PC-9 (cell line): ENCODE results near the gene MAML3. TPM values are rescaled to one million over a fixed set of nuclear protein-coding genes. Genes with fewer than 3 reads are reported as not detected.

Experiments used
- BruUV-seq: library from RNA; stranded (reverse); fragments of 400-500 nt; replicated peaks from 2 replicates; lab custom pipeline; 2021; lab: Mats Ljungman, UMichigan
- CTCF ChIA-PET: fragments of 300-600 bp; sonication (Branson Sonifier 250); formaldehyde crosslinking; loops from one replicate; lab custom pipeline; 2022; ENCODE audit warnings: antibody characterized with exemption; lab: Charles Lee
- POLR2A ChIA-PET: fragments of 300-600 bp; sonication (Branson Sonifier 250); formaldehyde crosslinking; loops from one replicate; lab custom pipeline; 2022; ENCODE audit warnings: antibody characterized with exemption; ENCODE audit not compliant: unreplicated experiment; lab: Charles Lee
- DNase-seq, 2 experiments: peaks; one replicate each; pipeline versions ENCODE4 v3.0.0 to v3.0.0-alpha.2; 2015 to 2022; ENCODE audit warnings: mixed read lengths in 1 of 2
- H2AFZ ChIP-seq: fragments of 200-600 bp; sonication (generic); 2 replicates; pipeline ENCODE4 v1.8.1; 2017; ENCODE audit warnings: antibody characterized with exemption
- H3F3A ChIP-seq: fragments of 200-600 bp; sonication (generic); 2 replicates; pipeline ENCODE4 v1.8.1; 2017; ENCODE audit warnings: antibody characterized with exemption, mild to moderate bottlenecking, low read depth; ENCODE audit not compliant: insufficient read depth
- H3K27ac ChIP-seq: fragments of 200-600 bp; sonication (generic); 2 replicates; pipeline ENCODE4 v1.6.1; 2016; ENCODE audit warnings: mixed run types
- H3K27me3 ChIP-seq: fragments of 200-600 bp; sonication (generic); 2 replicates; pipeline ENCODE4 v1.6.1; 2016; ENCODE audit warnings: low read depth, mixed run types; ENCODE audit not compliant: insufficient read depth
- H3K36me3 ChIP-seq: fragments of 200-600 bp; sonication (generic); 2 replicates; pipeline ENCODE4 v1.6.1; 2016; ENCODE audit warnings: low read depth, mixed run types
- H3K4me1 ChIP-seq: fragments of 200-600 bp; sonication (generic); replicated peaks from 2 replicates; pipeline ENCODE4 v1.6.1; 2016; ENCODE audit warnings: mixed run types; ENCODE audit not compliant: insufficient read depth
- H3K4me2 ChIP-seq: fragments of 200-600 bp; sonication (generic); 2 replicates; pipeline ENCODE4 v1.6.1; 2017; ENCODE audit warnings: mixed run types
- H3K4me3 ChIP-seq: fragments of 200-600 bp; sonication (generic); 2 replicates; pipeline ENCODE4 v1.6.1; 2016; ENCODE audit warnings: mixed run types
- H3K79me2 ChIP-seq: fragments of 200-600 bp; sonication (generic); 2 replicates; pipeline ENCODE4 v1.6.1; 2017; ENCODE audit warnings: low read depth, mixed run types
- H3K9me2 ChIP-seq: fragments of 200-600 bp; sonication (generic); 2 replicates; pipeline ENCODE4 v1.8.1; 2017; ENCODE audit warnings: mild to moderate bottlenecking; ENCODE audit not compliant: insufficient read depth
- H3K9me3 ChIP-seq: fragments of 200-600 bp; sonication (generic); 2 replicates; pipeline ENCODE4 v1.8.1; 2016; ENCODE audit warnings: low read depth; ENCODE audit not compliant: insufficient read depth
- H4K20me1 ChIP-seq: fragments of 200-600 bp; sonication (generic); 2 replicates; pipeline ENCODE4 v1.8.1; 2017; ENCODE audit not compliant: insufficient read depth
- CTCF ChIP-seq: fragments of 200-600 bp; sonication (generic); conservative IDR thresholded peaks from 2 replicates; pipeline ENCODE4 v1.6.1; 2017; ENCODE audit warnings: mixed run types, antibody characterized with exemption, mild to moderate bottlenecking, moderate library complexity
- EZH2 ChIP-seq: fragments of 200-600 bp; sonication (generic); IDR thresholded peaks from 2 replicates; pipeline ENCODE4 v1.8.0; 2017; ENCODE audit warnings: antibody characterized with exemption, low read depth
- intact Hi-C: fragments of 100-400 bp; cut with micrococcal nuclease; formaldehyde crosslinking; loops from one replicate; pipeline ENCODE4 v1.10.0; 2022; ENCODE audit not compliant: unreplicated experiment
- total RNA-seq: library from RNA; stranded (reverse); gene quantifications from 2 replicates; pipeline ENCODE4 v1.2.3, GENCODE V29; 2021

Gene MAML3
- total RNA-seq, 1 experiment from 2014 or later, result 15.2 TPM

GRCh38 chr4:139826426-139826825, 327.6 kb downstream of the MAML3 start:
- Histone ChIP-seq H3K4me1 (no peaks in the 10 kb centered on the region), H3K79me2 (no peaks in the 10 kb centered on the region), H3K4me2 (no peak overlapping the region), H3K9me3 (no peaks in the 10 kb centered on the region), H3K36me3 (no peaks in the 10 kb centered on the region), H4K20me1 (no peaks in the 10 kb centered on the region), H3K4me3 (no peak overlapping the region), H3K9me2 (no peaks in the 10 kb centered on the region), H2AFZ (no peak overlapping the region), H3K27me3 (no peaks in the 10 kb centered on the region), H3F3A (no peaks in the 10 kb centered on the region), H3K27ac (no peak overlapping the region)
- CTCF ChIA-PET, result no interaction called here
- BruUV-seq, result no TSS peak
- no peak for DNase-seq
- intact Hi-C loops, result no loop called here
- no peak for TF ChIP-seq EZH2
- POLR2A ChIA-PET, result no interaction called here

- Histone ChIP-seq H3K9me3 (no peaks in the 10 kb centered on the region), H3K36me3 (no peaks in the 10 kb centered on the region), H3K9me2 (no peaks in the 10 kb centered on the region), H3K79me2 (no peaks in the 10 kb centered on the region), H3K4me1 (no peaks in the 10 kb centered on the region), H3K27me3 (no peaks in the 10 kb centered on the region), H4K20me1 (no peaks in the 10 kb centered on the region), H3K4me3 (no peak overlapping the region), H3F3A (no peaks in the 10 kb centered on the region), H3K4me2 (no peak overlapping the region), H3K27ac (no peak overlapping the region), H2AFZ (no peak overlapping the region)
- ChIA-PET CTCF (no interaction called here), POLR2A (no interaction called here)
- no peak for TF ChIP-seq CTCF
- no peak for TF ChIP-seq EZH2
- DNase-seq, result no peak
- BruUV-seq, result no TSS peak
- intact Hi-C loops, result no loop called here
Measured at GRCh38 chr4:139825523-139826014, 328.4 kb downstream of the MAML3 start.

GRCh38 chr4:139824882-139825522, 329.0 kb downstream of the MAML3 start:
- no peak overlapping the region for H2AFZ ChIP-seq
- no peaks in the 10 kb centered on the region for H3K36me3 ChIP-seq
- ChIA-PET CTCF (no interaction called here), POLR2A (no interaction called here)
- H3K4me3 ChIP-seq, result no peak overlapping the region
- no peak overlapping the region for H3K27ac ChIP-seq
- TF ChIP-seq CTCF (no peak), EZH2 (no peak)
- no peaks in the 10 kb centered on the region for H3K27me3 ChIP-seq
- H3K79me2 ChIP-seq, result no peaks in the 10 kb centered on the region
- DNase-seq, result no peak
- intact Hi-C loops, result no loop called here
- no peak overlapping the region for H3K4me2 ChIP-seq
- no peaks in the 10 kb centered on the region for H3F3A ChIP-seq
- H3K4me1 ChIP-seq, result no peaks in the 10 kb centered on the region
- no peaks in the 10 kb centered on the region for H3K9me2 ChIP-seq
- no peaks in the 10 kb centered on the region for H3K9me3 ChIP-seq
- H4K20me1 ChIP-seq, result no peaks in the 10 kb centered on the region
- no TSS peak for BruUV-seq
